Measurements from ENCODE around the gene APOC1.
"Not testable (repeated sequence)": the region's sequence is repeated elsewhere in the genome, so short reads cannot be mapped to it uniquely, and the experiment has no call there.

APOC1 gene

DNA sequence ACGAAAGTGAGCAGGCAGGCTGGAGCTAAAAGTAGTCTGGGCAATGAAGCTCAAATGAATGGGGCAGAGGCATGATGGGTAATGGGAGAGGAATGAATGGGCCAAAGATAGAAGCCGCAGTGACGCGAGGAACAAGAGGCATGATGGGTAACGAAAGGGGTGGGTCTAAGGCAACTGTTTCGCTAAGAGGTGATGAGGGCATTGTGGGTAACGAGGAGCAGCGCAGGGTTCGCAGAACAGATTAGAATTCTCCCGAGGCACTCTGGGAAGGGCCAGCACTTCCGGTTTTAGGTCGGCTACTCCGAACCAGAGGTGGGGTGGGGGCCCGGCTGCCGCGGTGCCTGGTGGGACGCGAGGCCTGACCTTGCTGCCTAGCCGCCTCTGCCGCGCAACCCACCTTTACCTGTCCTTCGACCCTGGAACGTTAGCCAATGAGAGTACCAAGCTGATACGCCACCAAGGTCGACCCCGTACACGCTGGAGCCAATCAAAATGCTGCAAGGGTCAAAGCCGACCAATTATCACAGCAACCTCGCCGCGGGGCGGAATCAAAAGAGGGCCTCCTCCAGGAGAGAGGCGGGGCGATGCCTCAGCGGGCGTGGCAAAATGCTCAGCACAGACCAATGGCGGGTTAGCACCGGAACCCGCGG, 23.9 kb upstream of the APOC1 start:
- peak; percentile 100 for DNase-seq

- peak; percentile 100 for DNase-seq
Observed at GRCh38 chr19:44891016-44891882, 23.2 kb upstream of the APOC1 start, which contains the start of gene TOMM40. Gene TOMM40, plus strand, starts transcription at chr19:44891254. Its CDS starts 162 bp downstream, at chr19:44891416.

DNA sequence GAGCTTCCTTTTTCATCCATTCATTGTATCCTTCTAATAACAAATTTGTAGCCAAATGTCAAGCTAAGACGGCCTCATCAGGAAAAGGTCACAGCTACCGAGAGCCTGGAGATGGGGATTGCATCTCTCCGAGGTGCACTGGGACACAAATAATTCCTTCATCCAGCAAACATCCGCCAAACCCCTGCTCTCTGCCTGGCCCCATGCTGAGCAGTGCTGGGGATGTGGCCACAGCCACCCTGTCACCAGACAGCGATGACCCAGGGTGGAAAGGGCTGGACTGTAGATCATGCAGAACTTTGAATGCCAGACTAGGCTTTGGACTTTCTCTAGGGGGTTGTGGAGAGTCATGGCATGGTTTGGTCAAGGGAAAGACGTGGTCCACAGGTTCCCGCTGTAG, 21.5 kb upstream of the APOC1 start:
- DNase-seq, result no peak

GRCh38 chr19:44893332-44894051, 20.9 kb upstream of the APOC1 start:
- no peak for DNase-seq

- DNase-seq, result no peak
Observed at GRCh38 chr19:44894052-44894400, 20.4 kb upstream of the APOC1 start.

GRCh38 chr19:44894946-44895345, 19.5 kb upstream of the APOC1 start:
- no peak for DNase-seq

- no peak for DNase-seq
Observed at GRCh38 chr19:44897835-44898234, 16.6 kb upstream of the APOC1 start.

DNA sequence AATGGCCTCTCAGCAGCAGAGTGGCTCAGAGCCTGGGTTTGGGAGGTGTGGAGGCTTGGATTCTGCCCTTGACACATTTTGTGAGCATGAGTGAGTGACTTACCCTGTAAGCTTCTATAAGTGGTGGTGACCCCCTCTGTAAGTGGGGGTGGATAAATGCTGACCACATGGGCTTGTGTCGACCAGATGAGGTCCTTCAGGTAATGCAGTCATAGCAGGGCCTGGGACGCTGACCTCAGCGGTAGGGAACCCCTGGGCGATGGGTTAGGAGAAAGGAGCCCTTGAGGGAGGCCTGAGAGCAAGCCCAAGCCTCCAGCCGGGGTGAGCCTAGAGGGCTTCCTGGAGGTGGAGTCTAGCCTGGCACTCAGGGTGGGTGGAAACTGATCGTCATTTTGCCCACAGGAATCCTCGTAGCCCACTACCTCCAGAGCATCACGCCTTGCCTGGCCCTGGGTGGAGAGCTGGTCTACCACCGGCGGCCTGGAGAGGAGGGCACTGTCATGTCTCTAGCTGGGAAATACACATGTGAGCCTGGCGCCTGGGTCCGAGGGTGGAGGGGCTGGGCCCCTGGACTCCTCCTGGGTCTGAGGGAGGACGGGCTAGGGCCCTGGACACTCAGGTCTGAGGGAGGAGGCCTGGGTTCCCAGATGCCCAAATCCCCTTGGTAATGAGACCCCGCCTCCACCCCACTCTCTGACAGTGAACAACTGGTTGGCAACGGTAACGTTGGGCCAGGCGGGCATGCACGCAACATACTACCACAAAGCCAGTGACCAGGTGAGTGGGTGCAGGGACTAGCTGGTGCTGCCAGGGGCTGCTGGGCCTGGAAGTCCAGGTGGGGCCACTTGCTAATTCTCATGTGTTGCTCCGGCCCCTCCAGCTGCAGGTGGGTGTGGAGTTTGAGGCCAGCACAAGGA, 13.8 kb upstream of the APOC1 start:
- DNase-seq, result no peak

DNA sequence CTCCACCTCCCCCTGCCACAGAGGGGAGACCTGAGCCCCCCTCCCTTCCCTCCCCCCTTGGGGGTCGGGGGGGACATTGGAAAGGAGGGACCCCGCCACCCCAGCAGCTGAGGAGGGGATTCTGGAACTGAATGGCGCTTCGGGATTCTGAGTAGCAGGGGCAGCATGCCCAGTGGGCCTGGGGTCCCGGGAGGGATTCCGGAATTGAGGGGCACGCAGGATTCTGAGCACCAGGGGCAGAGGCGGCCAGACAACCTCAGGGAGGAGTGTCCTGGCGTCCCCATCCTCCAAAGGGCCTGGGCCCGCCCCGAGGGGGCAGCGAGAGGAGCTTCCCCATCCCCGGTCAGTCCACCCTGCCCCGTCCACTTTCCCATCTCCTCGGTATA, 11.2 kb upstream of the APOC1 start:
- no peak for DNase-seq

DNA sequence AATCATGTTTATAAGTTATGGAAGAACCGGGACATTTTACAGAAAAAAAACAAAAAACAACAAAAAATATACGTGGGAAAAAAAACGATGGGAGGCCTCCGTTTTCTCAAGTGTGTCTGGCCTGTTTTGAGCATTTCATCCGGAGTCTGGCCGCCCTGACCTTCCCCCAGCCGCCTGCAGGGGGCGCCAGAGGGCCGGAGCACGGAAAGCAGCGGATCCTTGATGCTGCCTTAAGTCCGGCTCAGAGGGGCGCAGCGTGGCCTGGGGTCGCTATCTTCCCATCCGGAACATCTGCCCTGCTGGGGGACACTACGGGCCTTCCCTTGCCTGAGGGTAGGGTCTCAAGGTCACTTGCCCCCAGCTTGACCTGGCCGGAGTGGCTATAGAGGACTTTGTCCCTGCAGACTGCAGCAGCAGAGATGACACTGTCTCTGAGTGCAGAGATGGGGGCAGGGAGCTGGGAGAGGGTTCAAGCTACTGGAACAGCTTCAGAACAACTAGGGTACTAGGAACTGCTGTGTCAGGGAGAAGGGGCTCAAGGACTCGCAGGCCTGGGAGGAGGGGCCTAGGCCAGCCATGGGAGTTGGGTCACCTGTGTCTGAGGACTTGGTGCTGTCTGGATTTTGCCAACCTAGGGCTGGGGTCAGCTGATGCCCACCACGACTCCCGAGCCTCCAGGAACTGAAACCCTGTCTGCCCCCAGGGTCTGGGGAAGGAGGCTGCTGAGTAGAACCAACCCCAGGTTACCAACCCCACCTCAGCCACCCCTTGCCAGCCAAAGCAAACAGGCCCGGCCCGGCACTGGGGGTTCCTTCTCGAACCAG, 10.6 kb upstream of the APOC1 start:
- no peak for DNase-seq

- DNase-seq, result no peak
Observed at GRCh38 chr19:44904426-44904994, 9.9 kb upstream of the APOC1 start.

DNA sequence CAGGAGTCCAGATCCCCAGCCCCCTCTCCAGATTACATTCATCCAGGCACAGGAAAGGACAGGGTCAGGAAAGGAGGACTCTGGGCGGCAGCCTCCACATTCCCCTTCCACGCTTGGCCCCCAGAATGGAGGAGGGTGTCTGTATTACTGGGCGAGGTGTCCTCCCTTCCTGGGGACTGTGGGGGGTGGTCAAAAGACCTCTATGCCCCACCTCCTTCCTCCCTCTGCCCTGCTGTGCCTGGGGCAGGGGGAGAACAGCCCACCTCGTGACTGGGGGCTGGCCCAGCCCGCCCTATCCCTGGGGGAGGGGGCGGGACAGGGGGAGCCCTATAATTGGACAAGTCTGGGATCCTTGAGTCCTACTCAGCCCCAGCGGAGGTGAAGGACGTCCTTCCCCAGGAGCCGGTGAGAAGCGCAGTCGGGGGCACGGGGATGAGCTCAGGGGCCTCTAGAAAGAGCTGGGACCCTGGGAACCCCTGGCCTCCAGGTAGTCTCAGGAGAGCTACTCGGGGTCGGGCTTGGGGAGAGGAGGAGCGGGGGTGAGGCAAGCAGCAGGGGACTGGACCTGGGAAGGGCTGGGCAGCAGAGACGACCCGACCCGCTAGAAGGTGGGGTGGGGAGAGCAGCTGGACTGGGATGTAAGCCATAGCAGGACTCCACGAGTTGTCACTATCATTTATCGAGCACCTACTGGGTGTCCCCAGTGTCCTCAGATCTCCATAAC, 8.8 kb upstream of the APOC1 start, which contains the start of gene APOE:
Gene APOE, plus strand, starts transcription at position 360 of the 724 bp plus-strand sequence. CDS start 829 bp downstream, outside the sequence.
- DNase-seq, result no peak

- DNase-seq, result no peak
Observed at GRCh38 chr19:44907613-44908012, 6.8 kb upstream of the APOC1 start.

- no peak for DNase-seq
Observed at GRCh38 chr19:44908074-44908835, 6.2 kb upstream of the APOC1 start.

DNA sequence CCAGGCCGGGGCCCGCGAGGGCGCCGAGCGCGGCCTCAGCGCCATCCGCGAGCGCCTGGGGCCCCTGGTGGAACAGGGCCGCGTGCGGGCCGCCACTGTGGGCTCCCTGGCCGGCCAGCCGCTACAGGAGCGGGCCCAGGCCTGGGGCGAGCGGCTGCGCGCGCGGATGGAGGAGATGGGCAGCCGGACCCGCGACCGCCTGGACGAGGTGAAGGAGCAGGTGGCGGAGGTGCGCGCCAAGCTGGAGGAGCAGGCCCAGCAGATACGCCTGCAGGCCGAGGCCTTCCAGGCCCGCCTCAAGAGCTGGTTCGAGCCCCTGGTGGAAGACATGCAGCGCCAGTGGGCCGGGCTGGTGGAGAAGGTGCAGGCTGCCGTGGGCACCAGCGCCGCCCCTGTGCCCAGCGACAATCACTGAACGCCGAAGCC, 5.6 kb upstream of the APOC1 start:
- DNase-seq, result no peak

GRCh38 chr19:44909775-44910174, 4.6 kb upstream of the APOC1 start:
- DNase-seq, result no peak

DNA sequence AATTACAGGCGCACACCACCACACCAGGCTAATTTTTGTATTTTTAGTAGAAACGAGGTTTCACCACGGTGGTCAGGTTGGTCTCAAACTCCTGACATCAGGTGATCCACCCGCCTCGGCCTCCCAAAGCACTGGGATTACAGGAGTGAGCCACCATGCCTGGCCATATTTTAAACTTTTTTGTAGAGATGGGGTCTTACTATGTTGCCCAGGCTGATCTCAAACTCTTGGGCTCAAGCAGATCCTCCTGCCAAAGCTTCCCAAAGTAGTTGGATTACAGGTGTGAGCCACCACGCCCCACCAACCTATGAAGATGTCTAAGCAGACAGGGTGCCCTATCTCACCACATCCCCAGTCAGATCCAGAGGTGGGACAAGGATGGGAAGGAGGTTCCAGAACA, 2.5 kb upstream of the APOC1 start:
- DNase-seq, result not testable (repeated sequence)

DNA sequence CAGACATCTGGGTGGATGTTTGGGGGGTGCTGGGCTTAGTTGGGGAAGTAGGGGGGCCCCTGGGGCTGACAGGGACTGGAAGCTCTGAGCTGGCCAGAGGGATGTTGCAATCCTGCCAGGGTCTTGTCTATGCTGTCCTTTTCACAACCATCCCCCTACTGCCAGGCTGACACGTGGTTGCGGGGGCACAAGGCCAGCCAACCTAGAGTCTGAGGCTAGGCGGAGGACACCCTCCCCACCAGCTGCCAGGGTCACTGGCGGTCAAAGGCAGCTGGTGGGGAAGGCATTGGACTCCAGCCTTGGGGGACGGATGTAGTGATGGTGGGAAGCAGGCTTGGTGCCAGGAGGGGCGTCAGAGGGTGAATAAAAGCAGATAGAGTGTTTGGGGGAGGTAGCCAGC, 1.6 kb upstream of the APOC1 start:
- no peak for DNase-seq
